GM18951 (cell line): ENCODE measurements around the gene MUC5AC.

ENCODE experiments used
- POLR2A ChIP-seq: IDR thresholded peaks from 4 replicates; pipeline ENCODE4 v1.6.1; 2011; ENCODE audit warnings: mild to moderate bottlenecking; ENCODE audit not compliant: insufficient read length, insufficient read depth; ENCODE audit errors: extremely low read depth
- in situ Hi-C: fragments of 300-500 bp; cut with MboI; formaldehyde crosslinking; loops from one replicate; pipeline ENCODE4 v1.12.0; 2022; ENCODE audit warnings: low sequenced_read_pairs, mixed read lengths, inconsistent platforms; ENCODE audit not compliant: unreplicated experiment

Gene MUC5AC

GRCh38 chr11:1221848-1222311 is 64.1 kb downstream of the MUC5AC start:
- in situ Hi-C loops, result no loop called here

GRCh38 chr11:1222491-1223345 is 65.0 kb downstream of the MUC5AC start, which contains the start of gene MUC5B:
Gene MUC5B, plus strand, starts transcription at chr11:1223066. Its CDS starts 58 bp downstream, at chr11:1223124.
- no peak for TF ChIP-seq POLR2A
- in situ Hi-C loops, result no loop called here

More at GRCh38 chr11:1221848-1222311, 64.1 kb downstream of the MUC5AC start:
- no peak for TF ChIP-seq POLR2A

GRCh38 chr11:1223346-1224110 is 65.8 kb downstream of the MUC5AC start:
- in situ Hi-C loops, result no loop called here
- TF ChIP-seq POLR2A, result no peak

- in situ Hi-C loops, result no loop called here
- TF ChIP-seq POLR2A, result no peak
These were observed 66.3 kb downstream of the MUC5AC start for GRCh38 chr11:1224111-1224490.

GRCh38 chr11:1224491-1225385 is 67.0 kb downstream of the MUC5AC start:
- in situ Hi-C loops, result no loop called here
- no peak for TF ChIP-seq POLR2A

GRCh38 chr11:1225386-1226225 is 67.9 kb downstream of the MUC5AC start:
- in situ Hi-C loops, result no loop called here
- TF ChIP-seq POLR2A, result no peak

GRCh38 chr11:1226226-1226985 is 68.7 kb downstream of the MUC5AC start:
- in situ Hi-C loops, result no loop called here
- no peak for TF ChIP-seq POLR2A

GRCh38 chr11:1226986-1227550 is 69.3 kb downstream of the MUC5AC start:
- TF ChIP-seq POLR2A, result no peak
- in situ Hi-C loops, result no loop called here

- no peak for TF ChIP-seq POLR2A
- in situ Hi-C loops, result no loop called here
These were observed 69.9 kb downstream of the MUC5AC start for GRCh38 chr11:1227551-1228100.

- TF ChIP-seq POLR2A, result no peak
- in situ Hi-C loops, result no loop called here
These were observed 70.5 kb downstream of the MUC5AC start for GRCh38 chr11:1228101-1228821.

GRCh38 chr11:1228921-1229451 is 71.2 kb downstream of the MUC5AC start:
- in situ Hi-C loops, result no loop called here

More at GRCh38 chr11:1228921-1229451, 71.2 kb downstream of the MUC5AC start:
- TF ChIP-seq POLR2A, result no peak
